ENCODE measurements around the gene ATP1B3.
"Not testable (repeated sequence)": the region's sequence is repeated elsewhere in the genome, so short reads cannot be mapped to it uniquely, and the experiment has no call there.

Gene ATP1B3

DNA sequence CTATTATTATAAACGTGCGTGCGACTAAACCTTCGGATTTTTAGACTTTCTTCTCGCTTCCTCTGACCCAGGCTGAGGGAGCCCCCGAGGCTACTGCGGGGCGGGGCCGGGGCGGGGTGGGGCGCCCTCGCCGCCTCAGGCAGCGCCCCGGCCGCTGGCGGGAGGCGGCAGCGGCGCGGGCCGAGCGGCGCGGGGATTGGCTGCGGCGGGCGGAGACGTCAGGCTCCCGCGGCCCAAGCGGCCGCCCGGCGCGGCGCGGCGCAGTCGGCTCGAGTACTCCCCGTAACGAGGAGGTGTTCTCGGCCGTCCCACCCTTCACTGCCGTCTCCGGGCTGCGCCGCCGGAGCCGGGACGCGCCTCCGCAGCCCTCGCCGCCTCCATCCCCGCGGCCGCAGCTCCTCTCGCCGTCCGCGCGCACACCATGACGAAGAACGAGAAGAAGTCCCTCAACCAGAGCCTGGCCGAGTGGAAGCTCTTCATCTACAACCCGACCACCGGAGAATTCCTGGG is at the start of gene ATP1B3:
Gene ATP1B3, plus strand, starts transcription at position 263 of the 510 bp plus-strand sequence. Its CDS starts 159 bp downstream, at position 422.
- DNase-seq, result peak; percentile 94

DNA sequence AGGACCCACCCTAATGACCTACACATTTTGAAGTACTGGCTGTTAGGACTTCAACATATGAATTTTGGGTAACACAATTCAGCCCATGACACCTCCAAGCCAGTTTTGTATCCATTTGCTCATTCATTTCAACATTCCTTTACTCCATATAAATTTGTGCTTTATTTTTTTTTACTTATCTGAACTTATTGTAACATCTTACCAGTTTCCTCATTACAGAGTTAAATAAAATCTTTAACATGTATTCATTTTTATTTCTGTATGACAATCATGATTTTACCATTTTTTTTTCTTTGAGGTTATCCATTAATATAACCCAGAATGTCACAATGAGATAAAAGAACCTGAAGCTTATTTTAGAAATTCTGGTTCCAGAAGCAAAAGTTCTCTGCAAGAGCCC is 48.0 kb upstream of the ATP1B3 start:
- DNase-seq, result no peak

DNA sequence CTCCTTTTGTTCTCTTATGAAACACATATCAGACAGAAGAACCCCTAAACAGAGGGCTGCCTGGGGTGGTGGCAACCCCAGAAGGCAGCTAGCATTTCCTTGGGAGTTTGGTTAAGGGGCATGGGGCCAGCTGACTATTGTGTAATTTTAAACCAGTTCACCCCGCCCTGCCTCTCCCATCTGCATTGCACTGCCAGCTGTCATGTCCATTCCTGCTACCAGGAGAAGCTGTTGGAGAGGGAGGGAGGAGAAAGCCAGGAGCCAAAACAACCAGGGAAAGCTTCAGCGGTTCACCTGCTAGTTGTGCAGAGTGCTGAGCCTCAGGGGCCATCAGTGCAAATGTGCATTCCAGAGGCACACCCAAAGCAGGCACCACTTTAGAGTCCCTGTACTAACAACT is 47.6 kb upstream of the ATP1B3 start:
- DNase-seq, result no peak

DNA sequence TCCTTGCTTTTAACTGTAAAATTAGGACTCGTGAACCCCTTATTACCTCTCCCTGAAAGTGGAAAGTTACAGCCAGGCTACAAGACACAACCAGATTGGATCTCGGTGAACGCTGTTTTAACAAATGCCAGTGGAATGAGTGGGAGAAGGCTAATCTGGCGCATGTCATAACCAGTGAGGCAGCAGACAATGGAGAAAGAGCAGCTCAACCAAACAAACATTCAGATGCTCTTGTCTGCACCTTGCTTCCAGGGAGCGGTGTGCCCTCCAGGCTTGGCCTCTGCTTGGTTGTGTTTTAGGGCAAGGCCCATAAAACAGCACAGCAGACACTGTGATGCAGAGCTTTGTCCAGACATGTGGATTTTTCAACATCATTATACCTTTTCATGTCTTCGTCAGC is 45.9 kb upstream of the ATP1B3 start:
- DNase-seq, result no peak

DNA sequence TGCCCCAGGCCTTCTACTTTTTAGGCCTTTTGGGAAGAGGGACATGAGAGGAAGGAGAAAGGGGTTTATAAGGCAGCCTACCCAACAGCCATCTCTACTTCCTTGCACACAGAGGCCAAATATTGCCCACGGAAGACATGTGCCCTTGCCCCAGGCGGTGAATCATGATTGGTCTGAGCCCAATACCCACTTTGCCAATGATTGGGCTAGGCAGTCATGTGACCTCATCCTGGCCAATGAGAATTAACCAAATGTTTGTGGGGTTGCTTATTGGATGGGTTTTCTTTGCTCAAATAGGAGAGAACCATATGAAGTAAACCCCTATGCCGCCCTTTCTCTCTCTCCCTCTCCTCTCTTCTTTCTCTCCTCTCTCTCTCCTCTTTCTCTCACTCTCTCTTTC is 42.2 kb upstream of the ATP1B3 start:
- DNase-seq, result no peak

DNA sequence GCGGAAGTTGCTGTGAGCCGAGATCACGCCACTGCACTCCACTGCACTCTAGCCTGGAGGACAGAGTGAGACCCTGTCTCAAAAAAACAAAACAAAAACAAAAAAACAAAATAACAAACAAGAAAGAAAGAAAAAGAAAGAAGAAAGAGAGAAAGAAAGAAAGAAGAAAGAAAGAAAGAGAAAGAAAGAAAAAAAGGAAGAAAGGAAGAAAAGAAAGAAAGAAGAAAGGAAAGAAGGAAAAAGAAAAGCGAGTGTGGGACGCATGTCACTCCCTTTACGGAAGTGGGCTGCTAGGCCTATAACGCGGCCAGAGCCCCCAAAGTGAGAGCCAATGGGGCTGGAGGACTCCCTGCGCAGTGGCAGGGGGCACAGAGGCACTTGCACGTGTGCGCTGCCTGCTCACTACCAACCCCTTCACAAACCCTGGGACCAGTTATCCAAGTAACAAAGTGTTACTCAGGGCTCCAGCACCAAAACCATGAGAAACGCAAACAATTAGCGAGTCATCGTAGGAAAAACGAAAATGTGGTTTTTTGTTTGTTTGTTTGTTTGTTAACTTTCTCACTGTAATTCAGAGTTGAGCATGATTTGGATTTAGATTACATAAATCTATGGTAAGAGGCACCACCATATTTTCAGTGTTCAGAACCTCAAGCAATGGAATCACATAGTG is 40.8 kb upstream of the ATP1B3 start:
- no peak for DNase-seq

DNA sequence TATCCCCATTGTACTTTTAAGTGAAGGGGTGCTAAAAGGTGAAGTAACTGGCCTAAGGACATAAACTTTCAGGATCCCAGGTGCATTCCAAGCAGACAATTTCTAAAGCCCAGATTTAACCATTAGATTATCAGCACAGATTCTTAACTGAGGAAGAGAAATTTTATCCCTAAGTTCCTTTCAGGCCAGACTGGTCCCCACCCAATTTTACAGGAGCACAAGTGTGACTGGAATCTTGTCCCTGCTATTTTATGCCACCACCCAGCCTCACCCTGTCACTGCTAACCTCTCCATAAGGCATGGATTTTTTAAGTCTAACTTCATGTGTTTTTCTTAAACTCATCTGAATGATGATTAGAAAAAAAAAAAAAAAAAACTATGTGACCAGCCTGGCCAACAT is 37.1 kb upstream of the ATP1B3 start:
- DNase-seq, result no peak

DNA sequence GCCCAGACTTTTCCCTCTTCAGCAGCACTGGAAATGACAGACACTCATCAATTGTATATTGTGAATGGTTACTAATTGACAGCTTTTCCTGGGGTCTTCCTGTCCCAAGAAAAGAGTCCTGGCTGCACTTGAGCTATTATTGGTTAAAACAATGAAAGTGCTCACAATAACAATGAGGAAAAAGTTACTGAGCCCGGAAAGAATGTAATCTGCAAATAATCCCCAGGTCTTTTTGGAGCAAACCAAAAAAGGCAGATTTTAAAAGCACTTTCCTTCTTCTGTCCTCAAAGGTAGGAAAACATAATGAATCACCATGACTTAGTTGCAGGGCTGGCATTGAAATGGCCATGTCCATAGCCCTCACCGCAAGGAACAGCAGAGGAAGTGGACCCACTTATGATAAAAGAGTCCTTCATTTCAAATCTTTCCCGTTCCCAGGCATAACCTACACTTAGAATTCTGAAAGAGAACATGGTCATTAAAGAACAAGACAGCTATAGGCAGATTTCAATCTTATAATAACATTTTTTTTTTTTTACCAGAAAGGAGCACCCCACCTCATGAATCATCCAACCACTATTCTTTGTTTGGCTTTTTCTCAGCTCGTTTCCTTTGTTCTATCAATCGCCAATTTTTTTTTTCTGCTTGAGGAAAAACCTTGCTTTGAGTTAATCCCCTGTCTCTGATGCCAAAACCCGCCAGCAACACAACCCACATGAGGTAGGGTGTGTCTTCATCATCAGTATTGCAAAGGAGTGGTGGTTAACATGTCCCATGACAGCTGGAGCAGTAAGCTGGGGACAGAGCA is 35.5 kb upstream of the ATP1B3 start:
- no peak for DNase-seq

DNA sequence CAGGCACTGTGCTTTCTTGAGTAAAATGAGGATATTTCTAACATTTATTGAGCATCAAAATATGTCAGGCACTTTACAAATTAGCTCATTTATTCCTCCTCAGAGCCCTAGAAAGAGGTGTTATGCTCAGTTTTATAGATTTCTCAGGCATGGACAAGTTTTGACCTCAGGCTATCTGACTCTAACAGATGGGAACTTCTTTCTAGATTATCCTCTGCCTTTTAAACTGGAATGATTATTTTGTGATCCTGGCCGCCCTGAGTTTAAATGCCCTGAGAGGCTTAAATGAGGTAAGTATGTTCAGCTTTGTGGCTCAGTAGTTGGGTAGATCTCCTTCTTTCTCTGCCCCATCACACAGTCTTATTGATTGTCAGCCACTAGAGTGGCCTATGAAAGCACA is 32.3 kb upstream of the ATP1B3 start:
- no peak for DNase-seq

DNA sequence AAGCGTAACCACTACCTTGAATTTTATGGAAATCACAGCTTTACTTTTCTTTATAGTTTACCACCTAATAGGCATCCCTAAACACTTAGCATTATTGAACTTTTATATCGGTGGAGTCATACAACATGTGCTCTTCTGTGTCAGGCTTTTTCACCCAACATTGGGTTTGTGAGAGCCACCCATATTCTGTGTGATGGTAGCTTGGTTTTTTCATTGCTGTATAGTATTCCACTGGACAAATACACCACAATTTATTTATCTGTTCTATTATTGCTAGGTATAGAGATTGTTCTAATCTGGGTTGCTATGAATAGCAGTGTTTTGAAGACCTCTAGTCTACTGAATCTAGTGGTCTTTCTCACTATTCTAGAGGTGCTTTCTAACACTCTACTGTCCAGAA is 31.6 kb upstream of the ATP1B3 start:
- no peak for DNase-seq

DNA sequence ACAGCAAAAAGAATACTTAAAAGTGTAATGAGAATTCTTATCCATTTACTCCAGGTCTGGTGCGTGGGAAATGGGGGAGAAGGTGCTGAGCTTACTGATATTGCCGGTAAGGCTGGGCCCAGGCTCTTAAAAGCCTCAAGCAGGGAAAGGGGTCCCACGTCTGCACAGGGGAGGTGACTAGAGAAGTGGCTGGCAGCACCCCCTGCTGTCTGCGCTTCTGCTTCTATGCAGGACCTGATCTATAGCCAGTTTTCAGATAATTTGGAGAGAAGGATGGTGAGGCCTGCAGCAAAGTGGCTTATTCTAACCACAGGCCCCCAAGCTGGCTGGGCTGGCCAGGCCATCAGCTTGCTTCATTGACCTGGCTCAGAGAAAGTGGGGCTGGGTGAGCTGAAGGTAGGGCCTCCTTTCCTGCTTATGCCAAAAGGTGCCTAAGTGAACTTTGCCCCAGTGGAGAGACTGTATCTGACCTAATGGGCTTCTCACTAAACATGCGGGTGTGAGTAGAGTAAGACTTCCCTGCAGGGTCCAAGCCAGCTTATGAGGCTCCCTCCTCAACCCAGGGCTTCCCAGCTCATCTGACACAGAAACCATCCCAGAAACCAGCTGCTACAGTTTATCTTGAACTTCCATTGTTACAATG is 30.9 kb upstream of the ATP1B3 start:
- DNase-seq, result no peak

DNA sequence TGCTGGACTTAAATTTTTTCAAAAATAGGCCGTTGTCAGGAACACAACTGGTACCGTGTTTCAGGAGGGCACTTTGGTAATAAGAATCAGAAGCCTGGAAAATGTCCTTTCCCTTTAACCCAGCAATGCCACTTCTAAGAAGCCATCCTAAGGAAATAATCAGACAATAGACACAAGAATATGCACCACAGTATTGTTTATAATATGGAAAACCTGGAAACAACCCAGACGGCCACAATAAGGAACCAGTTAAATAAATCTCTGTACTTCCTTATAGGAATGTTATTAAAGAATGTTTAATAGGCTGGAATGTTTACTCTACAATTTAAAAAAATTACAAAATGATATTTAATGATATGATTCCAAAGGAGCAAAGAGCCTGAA is 30.4 kb upstream of the ATP1B3 start:
- DNase-seq, result no peak

DNA sequence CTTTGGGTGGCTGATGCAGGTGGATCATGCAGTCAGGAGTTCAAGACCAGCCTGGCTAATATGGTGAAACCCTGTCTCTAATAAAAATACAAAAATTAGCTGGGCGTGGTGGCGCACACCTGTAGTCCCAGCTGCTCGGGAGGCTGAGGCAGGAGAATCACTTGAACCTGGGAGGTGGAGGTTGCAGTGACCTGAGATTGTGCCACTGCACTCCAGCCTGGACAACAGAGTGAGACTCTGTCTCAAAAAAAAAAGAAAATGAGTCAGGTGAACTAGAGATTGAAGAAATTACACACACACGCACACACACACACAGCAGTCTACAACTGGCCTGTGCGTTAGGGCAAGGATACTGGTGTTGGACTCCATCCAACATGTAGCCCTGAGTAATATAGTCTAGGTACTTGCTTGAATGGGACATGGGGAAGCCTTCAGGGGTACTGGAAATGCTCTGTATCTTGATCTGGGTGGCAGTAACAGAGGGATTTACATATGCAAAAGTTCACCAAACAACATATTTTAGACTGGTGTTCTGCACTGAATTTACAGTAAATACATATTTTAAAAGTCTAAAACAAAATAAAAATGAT is 28.2 kb upstream of the ATP1B3 start:
- not testable (repeated sequence) for DNase-seq

DNA sequence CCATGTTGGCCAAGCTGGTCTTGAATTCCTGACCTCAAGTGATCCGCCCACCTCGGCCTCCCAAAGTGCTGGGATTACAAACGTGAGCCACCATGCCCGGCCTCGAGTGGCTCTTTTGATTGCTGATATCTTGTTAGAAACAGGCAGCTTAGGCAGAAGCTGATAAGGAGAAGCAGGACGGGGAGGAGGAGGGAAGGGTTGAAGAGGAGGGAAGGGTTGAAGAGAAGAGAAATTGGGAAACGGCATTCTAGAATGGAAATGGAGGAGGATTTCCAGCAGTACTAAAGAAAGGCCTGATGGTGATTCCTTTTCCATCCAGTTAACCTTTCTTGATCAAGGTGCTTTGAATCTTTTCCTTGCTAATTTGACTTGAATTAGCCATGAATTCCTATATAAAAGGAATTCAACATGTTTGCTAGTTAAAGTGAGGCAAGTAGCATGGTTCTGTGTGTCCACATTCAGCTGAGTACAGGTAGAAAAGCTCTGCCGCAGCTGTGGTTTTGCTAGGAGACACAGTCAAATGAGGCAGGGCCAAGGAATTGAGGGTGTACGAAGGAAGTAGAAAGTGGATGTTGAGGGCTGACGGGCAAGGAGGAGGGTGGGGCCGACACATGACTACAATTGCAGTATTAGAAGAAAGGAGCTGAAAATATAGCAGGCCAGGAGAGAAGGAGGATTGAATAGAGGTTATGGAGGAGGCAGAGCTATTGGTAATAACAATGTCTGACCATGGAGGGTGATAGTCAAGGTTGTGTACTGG is 27.2 kb upstream of the ATP1B3 start:
- no peak for DNase-seq

DNA sequence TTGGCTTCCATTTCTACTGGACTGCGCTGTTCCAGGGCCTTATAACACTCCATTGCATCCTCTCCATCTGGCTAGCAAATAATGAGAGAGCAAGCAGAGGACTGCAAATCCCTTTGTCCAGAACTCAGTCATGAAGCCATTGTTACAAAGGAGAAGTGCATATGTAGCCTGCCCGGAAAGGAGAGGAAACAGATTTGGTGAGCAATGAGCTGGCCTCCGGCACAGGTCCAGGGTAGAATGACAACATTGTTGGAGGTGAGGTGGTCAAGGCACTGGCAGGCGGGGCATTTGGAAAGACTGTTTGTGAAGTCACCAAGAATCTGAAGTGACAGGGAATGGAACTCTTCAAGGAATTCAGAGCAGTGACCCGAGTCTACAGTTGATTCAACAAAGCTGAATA is 25.0 kb upstream of the ATP1B3 start:
- no peak for DNase-seq

DNA sequence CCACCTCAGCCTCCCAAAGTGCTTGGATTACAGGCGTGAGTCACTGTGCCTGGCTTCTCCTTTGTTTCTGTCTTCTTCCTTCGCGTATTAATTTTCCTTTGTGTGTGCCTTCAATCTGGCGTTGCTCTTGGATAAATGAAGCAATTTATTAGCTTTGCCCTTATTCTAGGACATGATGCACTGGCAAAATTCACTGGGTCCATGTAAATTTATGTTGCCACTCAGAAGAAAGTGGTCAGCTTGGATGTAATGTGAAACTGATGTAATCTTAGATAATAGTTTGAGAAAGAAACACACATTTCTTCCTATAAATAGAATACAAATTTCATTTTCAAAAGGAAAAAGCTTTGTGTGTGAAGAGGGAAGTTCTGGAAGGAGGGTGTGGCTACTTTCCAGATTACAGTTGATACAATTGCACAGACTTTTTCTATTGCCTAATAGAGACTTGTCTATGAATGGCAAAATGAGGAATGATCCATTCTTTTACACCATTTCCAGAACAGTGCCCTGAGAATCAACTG is 23.3 kb upstream of the ATP1B3 start:
- DNase-seq, result no peak

DNA sequence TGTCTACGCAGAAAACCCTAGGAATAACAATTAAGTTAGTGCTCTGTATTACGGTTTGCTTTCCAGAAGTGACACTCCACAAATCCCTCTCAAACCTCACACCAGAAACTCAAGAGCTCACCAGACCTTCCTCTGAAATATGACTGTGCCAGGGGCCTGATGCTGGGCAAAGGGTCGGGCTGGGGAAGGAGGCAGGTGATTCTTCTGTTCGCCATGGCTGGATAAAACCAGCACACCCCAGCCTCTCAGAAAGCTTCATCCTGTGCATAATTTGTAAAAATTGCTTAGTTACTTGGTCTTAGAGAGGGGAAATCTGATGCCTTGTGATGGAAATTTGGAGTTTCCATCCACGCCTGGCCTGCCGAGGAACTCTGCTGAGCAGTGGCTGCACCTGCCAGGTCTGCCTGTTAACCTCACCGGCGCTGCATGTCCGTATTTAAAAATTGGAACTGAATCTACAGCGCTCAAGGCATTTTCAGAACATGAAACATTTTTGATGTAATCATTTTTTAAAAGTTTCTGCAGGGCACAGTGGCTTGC is 22.7 kb upstream of the ATP1B3 start:
- DNase-seq, result no peak

DNA sequence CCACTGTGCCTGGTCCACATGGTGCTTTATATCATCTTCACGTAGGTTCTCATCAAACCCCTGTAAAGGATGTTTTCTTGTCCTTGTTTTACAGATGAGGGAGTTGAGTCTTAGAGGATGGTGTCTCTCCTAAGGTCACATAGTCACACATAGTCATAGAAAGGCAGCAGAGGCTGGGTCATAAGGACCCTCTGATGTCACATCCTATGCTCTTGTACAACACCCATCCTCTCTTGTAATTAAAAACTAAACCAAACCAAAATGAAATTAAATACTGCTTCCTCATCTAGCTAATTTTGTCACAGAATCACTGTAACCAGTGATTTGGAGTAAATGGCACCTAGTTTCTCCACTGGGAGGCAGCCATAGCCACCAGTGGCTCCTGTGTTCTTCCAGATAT is 21.8 kb upstream of the ATP1B3 start:
- no peak for DNase-seq

DNA sequence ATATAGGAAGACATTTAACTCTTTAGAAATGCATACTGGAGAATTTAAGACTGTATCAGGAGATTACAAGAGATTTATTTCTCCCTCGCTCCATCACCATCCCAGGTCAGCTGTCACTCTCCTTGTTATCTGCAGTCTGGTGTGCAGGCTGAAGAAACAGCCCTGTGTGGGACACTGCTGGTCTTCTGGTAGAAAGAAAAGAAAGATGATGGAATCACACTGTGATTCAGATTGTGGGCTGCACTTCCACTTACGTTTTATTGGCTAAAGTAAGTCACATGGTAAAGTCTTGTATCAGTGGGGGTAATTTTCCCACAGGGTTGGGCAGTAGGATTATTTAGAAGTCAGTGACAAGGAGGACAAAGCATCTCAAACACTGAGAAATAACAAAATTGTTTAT is 18.1 kb upstream of the ATP1B3 start:
- DNase-seq, result no peak

DNA sequence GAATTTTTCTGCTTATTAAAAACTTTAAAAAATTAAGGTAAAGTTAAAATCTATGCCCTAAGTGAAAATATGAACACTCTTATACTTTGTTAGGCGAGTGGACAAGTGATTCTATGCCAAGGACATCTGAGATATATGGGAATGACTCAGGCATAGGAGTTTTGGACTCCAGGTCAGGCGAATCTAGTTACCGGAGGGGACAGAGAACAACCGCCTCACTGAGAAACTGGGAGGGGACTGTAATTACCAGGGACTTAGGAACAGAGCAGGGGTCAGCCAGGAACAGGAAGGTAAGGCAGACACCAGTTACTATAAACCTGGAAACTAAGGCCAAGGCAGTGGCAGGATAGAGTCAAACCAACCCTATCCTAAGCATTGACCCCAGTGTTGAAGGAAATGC is 16.8 kb upstream of the ATP1B3 start:
- DNase-seq, result no peak

DNA sequence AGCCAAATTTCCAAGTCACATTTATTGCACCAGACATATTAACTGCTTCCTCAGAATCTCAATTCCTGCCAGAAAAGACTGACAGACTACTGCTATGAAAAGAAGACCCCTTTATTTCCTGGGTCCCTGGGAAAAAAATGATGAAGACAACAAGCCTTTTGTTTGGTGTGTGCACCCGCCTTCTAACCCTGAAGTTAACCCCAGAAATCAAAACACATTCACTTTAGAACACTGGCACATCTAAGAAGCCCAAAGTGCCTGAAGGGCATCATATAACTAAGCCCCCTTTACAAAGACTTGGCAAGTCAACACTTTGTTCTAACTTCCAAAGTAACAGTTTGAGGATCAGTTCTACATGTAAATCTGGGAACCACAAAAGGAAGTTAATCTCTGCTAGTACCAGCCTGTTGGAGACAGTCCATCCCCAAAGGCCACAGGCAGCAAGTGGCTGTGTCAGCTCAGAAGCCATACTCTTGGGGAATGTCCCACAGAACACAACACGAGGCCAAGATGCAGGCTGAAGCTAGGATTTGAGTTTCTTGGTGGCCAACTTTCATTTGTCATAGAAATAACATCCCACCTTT is 16.3 kb upstream of the ATP1B3 start:
- no peak for DNase-seq
